GM23338 (cell line): ENCODE results near the gene ZNF609. TPM values are rescaled to one million over a fixed set of nuclear protein-coding genes. Genes with fewer than 3 reads are reported as not detected.

Experiments used
- ATAC-seq: fragments of 200-7000 bp; cut with Tn5 transposase; 3 replicates; pipeline ENCODE4 v1.9.1; 2020
- DNase-seq: peaks from one replicate; pipeline ENCODE4 v3.0.0-alpha.2; 2015; ENCODE audit warnings: low spot score
- H2AFZ ChIP-seq: fragments of 200-600 bp; sonication (generic); 2 replicates; pipeline ENCODE4 v1.8.0; 2016; ENCODE audit warnings: antibody characterized with exemption, mild to moderate bottlenecking, moderate library complexity
- H3F3A ChIP-seq: fragments of 200-600 bp; sonication (generic); replicated peaks from 2 replicates; pipeline ENCODE4 v1.8.0; 2017; ENCODE audit warnings: antibody characterized with exemption, mixed run types, low read depth
- H3K27ac ChIP-seq: fragments of 200-600 bp; sonication (generic); 2 replicates; pipeline ENCODE4 v1.6.1; 2016; ENCODE audit warnings: low read depth
- H3K27me3 ChIP-seq: fragments of 200-600 bp; sonication (generic); 2 replicates; pipeline ENCODE4 v1.8.0; 2016; ENCODE audit warnings: mild to moderate bottlenecking, mixed run types, moderate library complexity; ENCODE audit not compliant: insufficient read depth
- H3K36me3 ChIP-seq: fragments of 200-600 bp; sonication (generic); 2 replicates; pipeline ENCODE4 v1.8.0; 2016; ENCODE audit warnings: mild to moderate bottlenecking; ENCODE audit not compliant: insufficient read depth
- H3K4me1 ChIP-seq: fragments of 200-600 bp; sonication (generic); 2 replicates; pipeline ENCODE4 v1.8.0; 2016; ENCODE audit warnings: mild to moderate bottlenecking, moderate library complexity; ENCODE audit not compliant: insufficient read depth
- H3K4me2 ChIP-seq: fragments of 200-600 bp; sonication (generic); 2 replicates; pipeline ENCODE4 v1.7.1; 2017; ENCODE audit warnings: mixed run types
- H3K4me3 ChIP-seq: fragments of 200-600 bp; sonication (generic); 2 replicates; pipeline ENCODE4 v1.6.1; 2016; ENCODE audit warnings: mixed run types
- H3K79me2 ChIP-seq: fragments of 200-600 bp; sonication (generic); replicated peaks from 2 replicates; pipeline ENCODE4 v1.8.0; 2017; ENCODE audit warnings: mild to moderate bottlenecking; ENCODE audit not compliant: insufficient read depth
- H3K9me2 ChIP-seq: fragments of 200-600 bp; sonication (generic); 2 replicates; pipeline ENCODE4 v1.8.0; 2017; ENCODE audit not compliant: insufficient read depth
- H4K20me1 ChIP-seq: fragments of 200-600 bp; sonication (generic); replicated peaks from 2 replicates; pipeline ENCODE4 v1.8.0; 2017; ENCODE audit warnings: mild to moderate bottlenecking; ENCODE audit not compliant: insufficient read depth
- H3K27ac Mint-ChIP-seq: 2 replicates; pipeline ENCODE4 v1.8.0; 2020; ENCODE audit warnings: inconsistent platforms, mild to moderate bottlenecking, moderate library complexity, mixed read lengths
- H3K27me3 Mint-ChIP-seq: 3 replicates; pipeline ENCODE4 v1.8.0; 2022; ENCODE audit warnings: low read depth, mild to moderate bottlenecking, moderate library complexity, mixed read lengths, inconsistent platforms; ENCODE audit not compliant: insufficient read depth, poor library complexity
- H3K36me3 Mint-ChIP-seq: 3 replicates; pipeline ENCODE4 v1.8.0; 2021; ENCODE audit warnings: low read depth, mild to moderate bottlenecking, inconsistent platforms, moderate library complexity, mixed read lengths
- H3K4me1 Mint-ChIP-seq: 3 replicates; pipeline ENCODE4 v1.8.0; 2020; ENCODE audit warnings: mild to moderate bottlenecking, inconsistent platforms, mixed read lengths
- H3K4me3 Mint-ChIP-seq: 3 replicates; pipeline ENCODE4 v1.8.0; 2021; ENCODE audit warnings: moderate library complexity, mild to moderate bottlenecking, inconsistent platforms, mixed read lengths
- H3K9me3 Mint-ChIP-seq: 3 replicates; pipeline ENCODE4 v1.8.0; 2020; ENCODE audit warnings: moderate library complexity, mild to moderate bottlenecking, inconsistent platforms, mixed read lengths
- CREB1 ChIP-seq: fragments of 250-450 bp; sonication (Bioruptor Pico); IDR thresholded peaks from 2 replicates; pipeline ENCODE4 v1.5.0; 2020; ENCODE audit warnings: low read depth, mild to moderate bottlenecking, moderate library complexity
- EZH2phosphoT487 ChIP-seq: fragments of 200-600 bp; sonication (generic); IDR thresholded peaks from one replicate; pipeline ENCODE4 v1.8.1; 2018; ENCODE audit warnings: antibody characterized with exemption; ENCODE audit not compliant: unreplicated experiment
- NANOG ChIP-seq: IDR thresholded peaks from 2 replicates; pipeline ENCODE4 v1.6.1; 2016; ENCODE audit warnings: antibody characterized with exemption, borderline replicate concordance
- STAT1 ChIP-seq: IDR thresholded peaks from one replicate; pipeline ENCODE4 v1.6.1; 2016; ENCODE audit warnings: antibody characterized with exemption; ENCODE audit not compliant: unreplicated experiment
- ZNF114 ChIP-seq: fragments of 250-450 bp; sonication (Bioruptor Pico); IDR thresholded peaks from 2 replicates; pipeline ENCODE4 v1.5.0; 2020; ENCODE audit warnings: mild to moderate bottlenecking, moderate library complexity
- ZNF331 ChIP-seq: fragments of 250-450 bp; sonication (Bioruptor Pico); IDR thresholded peaks from 2 replicates; pipeline ENCODE4 v1.5.0; 2020; ENCODE audit warnings: low read depth, mild to moderate bottlenecking, moderate library complexity
- polyA plus RNA-seq: library from polyadenylated mRNA; unstranded; fragments of >200 nt; fragmentation: Nextera tagmentation; extraction: Ambion mirVana; gene quantifications from 2 replicates; pipeline ENCODE4 v1.2.1, GENCODE V29; 2016
- total RNA-seq: library from RNA; depleted of rRNA; stranded (reverse); fragments of >200 nt; shearing (Covaris generic); gene quantifications from 2 replicates; pipeline ENCODE4 v1.2.3, GENCODE V29; 2014
- TF ChIP-seq, protein P1 (sequence below): fragments of 250-450 bp; sonication (Bioruptor Pico); IDR thresholded peaks from 2 replicates; pipeline ENCODE4 v1.5.0; 2020; ENCODE audit warnings: mild to moderate bottlenecking, moderate library complexity
- TF ChIP-seq, protein P2 (sequence below): IDR thresholded peaks from one replicate; pipeline ENCODE4 v1.6.1; 2018; ENCODE audit warnings: antibody characterized with exemption; ENCODE audit not compliant: unreplicated experiment

The ZNF609 gene
- total and polyA plus RNA-seq, 2 experiments from 2014 or later, result 26.4 to 40.2 TPM

DNA sequence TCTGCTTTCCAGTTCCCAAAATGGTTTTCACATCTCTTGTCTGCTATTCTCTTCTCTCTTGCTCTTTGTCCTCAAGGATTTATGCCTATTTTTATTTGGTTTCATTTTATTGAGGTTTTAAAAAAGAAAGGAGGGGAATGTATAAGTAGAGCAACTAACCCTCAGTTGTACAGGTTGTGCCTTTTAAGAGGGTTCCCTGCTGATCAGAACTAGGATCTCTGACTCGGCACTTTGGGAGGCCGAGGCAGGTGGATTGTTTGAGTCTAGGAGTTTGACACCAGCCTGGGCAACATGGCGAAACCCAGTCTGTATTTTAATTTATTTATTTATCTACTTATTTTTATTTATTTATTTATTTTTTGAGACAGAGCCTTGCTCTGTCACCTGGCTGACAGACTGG is 123.6 kb downstream of the ZNF609 start:
- no peak for TF ChIP-seq NANOG
- no peak for TF ChIP-seq CREB1 (CRISPR knock-in tag)
- TF ChIP-seq STAT1, result no peak
- TF ChIP-seq EZH2phosphoT487, result no peak
- TF ChIP-seq, protein P1, sequence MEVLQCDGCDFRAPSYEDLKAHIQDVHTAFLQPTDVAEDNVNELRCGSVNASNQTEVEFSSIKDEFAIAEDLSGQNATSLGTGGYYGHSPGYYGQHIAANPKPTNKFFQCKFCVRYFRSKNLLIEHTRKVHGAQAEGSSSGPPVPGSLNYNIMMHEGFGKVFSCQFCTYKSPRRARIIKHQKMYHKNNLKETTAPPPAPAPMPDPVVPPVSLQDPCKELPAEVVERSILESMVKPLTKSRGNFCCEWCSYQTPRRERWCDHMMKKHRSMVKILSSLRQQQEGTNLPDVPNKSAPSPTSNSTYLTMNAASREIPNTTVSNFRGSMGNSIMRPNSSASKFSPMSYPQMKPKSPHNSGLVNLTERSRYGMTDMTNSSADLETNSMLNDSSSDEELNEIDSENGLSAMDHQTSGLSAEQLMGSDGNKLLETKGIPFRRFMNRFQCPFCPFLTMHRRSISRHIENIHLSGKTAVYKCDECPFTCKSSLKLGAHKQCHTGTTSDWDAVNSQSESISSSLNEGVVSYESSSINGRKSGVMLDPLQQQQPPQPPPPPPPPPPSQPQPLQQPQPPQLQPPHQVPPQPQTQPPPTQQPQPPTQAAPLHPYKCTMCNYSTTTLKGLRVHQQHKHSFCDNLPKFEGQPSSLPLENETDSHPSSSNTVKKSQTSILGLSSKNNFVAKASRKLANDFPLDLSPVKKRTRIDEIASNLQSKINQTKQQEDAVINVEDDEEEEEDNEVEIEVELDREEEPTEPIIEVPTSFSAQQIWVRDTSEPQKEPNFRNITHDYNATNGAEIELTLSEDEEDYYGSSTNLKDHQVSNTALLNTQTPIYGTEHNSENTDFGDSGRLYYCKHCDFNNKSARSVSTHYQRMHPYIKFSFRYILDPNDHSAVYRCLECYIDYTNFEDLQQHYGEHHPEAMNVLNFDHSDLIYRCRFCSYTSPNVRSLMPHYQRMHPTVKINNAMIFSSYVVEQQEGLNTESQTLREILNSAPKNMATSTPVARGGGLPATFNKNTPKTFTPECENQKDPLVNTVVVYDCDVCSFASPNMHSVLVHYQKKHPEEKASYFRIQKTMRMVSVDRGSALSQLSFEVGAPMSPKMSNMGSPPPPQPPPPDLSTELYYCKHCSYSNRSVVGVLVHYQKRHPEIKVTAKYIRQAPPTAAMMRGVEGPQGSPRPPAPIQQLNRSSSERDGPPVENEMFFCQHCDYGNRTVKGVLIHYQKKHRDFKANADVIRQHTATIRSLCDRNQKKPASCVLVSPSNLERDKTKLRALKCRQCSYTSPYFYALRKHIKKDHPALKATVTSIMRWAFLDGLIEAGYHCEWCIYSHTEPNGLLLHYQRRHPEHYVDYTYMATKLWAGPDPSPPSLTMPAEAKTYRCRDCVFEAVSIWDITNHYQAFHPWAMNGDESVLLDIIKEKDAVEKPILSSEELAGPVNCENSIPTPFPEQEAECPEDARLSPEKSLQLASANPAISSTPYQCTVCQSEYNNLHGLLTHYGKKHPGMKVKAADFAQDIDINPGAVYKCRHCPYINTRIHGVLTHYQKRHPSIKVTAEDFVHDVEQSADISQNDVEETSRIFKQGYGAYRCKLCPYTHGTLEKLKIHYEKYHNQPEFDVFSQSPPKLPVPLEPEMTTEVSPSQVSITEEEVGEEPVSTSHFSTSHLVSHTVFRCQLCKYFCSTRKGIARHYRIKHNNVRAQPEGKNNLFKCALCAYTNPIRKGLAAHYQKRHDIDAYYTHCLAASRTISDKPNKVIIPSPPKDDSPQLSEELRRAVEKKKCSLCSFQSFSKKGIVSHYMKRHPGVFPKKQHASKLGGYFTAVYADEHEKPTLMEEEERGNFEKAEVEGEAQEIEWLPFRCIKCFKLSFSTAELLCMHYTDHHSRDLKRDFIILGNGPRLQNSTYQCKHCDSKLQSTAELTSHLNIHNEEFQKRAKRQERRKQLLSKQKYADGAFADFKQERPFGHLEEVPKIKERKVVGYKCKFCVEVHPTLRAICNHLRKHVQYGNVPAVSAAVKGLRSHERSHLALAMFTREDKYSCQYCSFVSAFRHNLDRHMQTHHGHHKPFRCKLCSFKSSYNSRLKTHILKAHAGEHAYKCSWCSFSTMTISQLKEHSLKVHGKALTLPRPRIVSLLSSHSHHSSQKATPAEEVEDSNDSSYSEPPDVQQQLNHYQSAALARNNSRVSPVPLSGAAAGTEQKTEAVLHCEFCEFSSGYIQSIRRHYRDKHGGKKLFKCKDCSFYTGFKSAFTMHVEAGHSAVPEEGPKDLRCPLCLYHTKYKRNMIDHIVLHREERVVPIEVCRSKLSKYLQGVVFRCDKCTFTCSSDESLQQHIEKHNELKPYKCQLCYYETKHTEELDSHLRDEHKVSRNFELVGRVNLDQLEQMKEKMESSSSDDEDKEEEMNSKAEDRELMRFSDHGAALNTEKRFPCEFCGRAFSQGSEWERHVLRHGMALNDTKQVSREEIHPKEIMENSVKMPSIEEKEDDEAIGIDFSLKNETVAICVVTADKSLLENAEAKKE (CRISPR knock-in tag), result no peak
- no peak for TF ChIP-seq ZNF114
- TF ChIP-seq, protein P2, sequence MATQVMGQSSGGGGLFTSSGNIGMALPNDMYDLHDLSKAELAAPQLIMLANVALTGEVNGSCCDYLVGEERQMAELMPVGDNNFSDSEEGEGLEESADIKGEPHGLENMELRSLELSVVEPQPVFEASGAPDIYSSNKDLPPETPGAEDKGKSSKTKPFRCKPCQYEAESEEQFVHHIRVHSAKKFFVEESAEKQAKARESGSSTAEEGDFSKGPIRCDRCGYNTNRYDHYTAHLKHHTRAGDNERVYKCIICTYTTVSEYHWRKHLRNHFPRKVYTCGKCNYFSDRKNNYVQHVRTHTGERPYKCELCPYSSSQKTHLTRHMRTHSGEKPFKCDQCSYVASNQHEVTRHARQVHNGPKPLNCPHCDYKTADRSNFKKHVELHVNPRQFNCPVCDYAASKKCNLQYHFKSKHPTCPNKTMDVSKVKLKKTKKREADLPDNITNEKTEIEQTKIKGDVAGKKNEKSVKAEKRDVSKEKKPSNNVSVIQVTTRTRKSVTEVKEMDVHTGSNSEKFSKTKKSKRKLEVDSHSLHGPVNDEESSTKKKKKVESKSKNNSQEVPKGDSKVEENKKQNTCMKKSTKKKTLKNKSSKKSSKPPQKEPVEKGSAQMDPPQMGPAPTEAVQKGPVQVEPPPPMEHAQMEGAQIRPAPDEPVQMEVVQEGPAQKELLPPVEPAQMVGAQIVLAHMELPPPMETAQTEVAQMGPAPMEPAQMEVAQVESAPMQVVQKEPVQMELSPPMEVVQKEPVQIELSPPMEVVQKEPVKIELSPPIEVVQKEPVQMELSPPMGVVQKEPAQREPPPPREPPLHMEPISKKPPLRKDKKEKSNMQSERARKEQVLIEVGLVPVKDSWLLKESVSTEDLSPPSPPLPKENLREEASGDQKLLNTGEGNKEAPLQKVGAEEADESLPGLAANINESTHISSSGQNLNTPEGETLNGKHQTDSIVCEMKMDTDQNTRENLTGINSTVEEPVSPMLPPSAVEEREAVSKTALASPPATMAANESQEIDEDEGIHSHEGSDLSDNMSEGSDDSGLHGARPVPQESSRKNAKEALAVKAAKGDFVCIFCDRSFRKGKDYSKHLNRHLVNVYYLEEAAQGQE, result no peak
- no peak for TF ChIP-seq ZNF331 (CRISPR knock-in tag)
- no peak overlapping the region; the same call in 1 of the 2 replicates for H3K27ac Mint-ChIP-seq
- H3K9me2 ChIP-seq, result no peaks in the 10 kb centered on the region
- peaks cover 17% of the 10 kb centered on the region for H3K4me1 Mint-ChIP-seq
- H3K79me2 ChIP-seq, result peaks cover 97% of the 10 kb centered on the region
- DNase-seq, result no peak
- no peak overlapping the region for H3K4me3 ChIP-seq
- no peak overlapping the region for H3K4me2 ChIP-seq
- H3K9me3 Mint-ChIP-seq, result peaks cover 5% of the 10 kb centered on the region; the same call in 2 of the 3 replicates
- H3K4me3 Mint-ChIP-seq, result no peak overlapping the region
- no peak overlapping the region for H2AFZ ChIP-seq
- H4K20me1 ChIP-seq, result peaks cover 57% of the 10 kb centered on the region
- H3K36me3 Mint-ChIP-seq, result peaks cover 7% of the 10 kb centered on the region; the same call in 1 of the 3 replicates
- no peaks in the 10 kb centered on the region for H3K27me3 Mint-ChIP-seq
- H3K4me1 ChIP-seq, result peaks cover 5% of the 10 kb centered on the region
- H3K27me3 ChIP-seq, result no peaks in the 10 kb centered on the region
- no peaks in the 10 kb centered on the region for H3K36me3 ChIP-seq
- no peak overlapping the region for H3K27ac ChIP-seq
- no peaks in the 10 kb centered on the region; the same call in 1 of the 2 replicates for H3F3A ChIP-seq
- ATAC-seq, result no peak
